OCI-LY7 (cell line): ENCODE data around the gene STAB1.

Experiments
- EZH2phosphoT487 ChIP-seq: fragments of 200-600 bp; sonication (generic); IDR thresholded peaks from 2 replicates; pipeline ENCODE4 v1.6.1; 2018; ENCODE audit warnings: low read depth, borderline replicate concordance, mild to moderate bottlenecking, mixed run types, antibody characterized with exemption, low read length, moderate library complexity, mixed read lengths
- TF ChIP-seq, protein P1 (sequence below): fragments of 200-600 bp; sonication (generic); conservative IDR thresholded peaks from 2 replicates; pipeline ENCODE4 v1.5.1; 2014; ENCODE audit warnings: mild to moderate bottlenecking, antibody characterized with exemption, low read length, moderate library complexity, mixed read lengths

DNA sequence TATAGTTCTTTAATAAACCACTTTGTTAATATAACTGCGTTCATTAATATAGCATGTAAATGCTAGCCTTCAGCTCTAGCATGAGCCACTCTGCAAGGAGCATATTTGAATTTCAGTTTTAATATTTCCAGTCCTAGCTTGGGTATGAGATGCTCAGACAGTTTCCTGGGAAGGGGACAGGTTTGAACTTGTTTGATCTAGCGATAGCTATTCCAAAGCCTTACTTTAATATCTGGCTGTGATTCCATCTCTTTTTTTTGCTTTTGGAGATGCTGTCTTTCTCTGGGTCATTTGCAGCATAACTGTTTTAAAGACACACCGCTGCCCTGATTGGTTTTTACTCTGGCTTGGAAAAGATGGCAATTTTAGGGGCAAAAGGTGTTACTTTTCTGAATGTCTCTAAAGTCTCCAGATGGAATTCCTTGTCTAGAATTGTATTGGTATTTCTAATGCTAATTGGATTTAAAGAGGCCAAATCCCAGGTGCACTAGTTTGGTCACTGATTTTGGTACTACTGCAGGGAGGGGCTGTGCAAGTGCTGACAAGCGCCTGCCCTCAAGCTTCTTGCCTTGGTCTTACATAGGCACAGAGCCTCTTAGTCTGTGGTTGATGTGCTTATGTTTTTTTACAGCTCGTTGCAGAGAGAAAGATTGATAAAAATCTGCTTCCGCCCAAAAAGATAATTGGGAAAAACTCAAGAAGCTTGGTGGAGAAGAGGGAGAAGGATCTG is 36.9 kb upstream of the STAB1 start:
- TF ChIP-seq, protein P1, sequence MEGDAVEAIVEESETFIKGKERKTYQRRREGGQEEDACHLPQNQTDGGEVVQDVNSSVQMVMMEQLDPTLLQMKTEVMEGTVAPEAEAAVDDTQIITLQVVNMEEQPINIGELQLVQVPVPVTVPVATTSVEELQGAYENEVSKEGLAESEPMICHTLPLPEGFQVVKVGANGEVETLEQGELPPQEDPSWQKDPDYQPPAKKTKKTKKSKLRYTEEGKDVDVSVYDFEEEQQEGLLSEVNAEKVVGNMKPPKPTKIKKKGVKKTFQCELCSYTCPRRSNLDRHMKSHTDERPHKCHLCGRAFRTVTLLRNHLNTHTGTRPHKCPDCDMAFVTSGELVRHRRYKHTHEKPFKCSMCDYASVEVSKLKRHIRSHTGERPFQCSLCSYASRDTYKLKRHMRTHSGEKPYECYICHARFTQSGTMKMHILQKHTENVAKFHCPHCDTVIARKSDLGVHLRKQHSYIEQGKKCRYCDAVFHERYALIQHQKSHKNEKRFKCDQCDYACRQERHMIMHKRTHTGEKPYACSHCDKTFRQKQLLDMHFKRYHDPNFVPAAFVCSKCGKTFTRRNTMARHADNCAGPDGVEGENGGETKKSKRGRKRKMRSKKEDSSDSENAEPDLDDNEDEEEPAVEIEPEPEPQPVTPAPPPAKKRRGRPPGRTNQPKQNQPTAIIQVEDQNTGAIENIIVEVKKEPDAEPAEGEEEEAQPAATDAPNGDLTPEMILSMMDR = no peak
- no peak for TF ChIP-seq EZH2phosphoT487
